Left ventricle myocardium inferior (tissue), 1 donor: ENCODE results near the gene SEC61B. TPM values are rescaled to one million over a fixed set of nuclear protein-coding genes. Genes with fewer than 3 reads are reported as not detected.
A peak's percentile ranks its signal among the peaks of the same experiment; 100 is the strongest.

ENCODE experiments used
- DNase-seq: peaks from one replicate; pipeline ENCODE4 v3.0.0-alpha.2; 2020
- H3K27ac ChIP-seq: fragments of 200-600 bp; replicated peaks from 2 replicates; pipeline ENCODE4 v1.8.0; 2021
- H3K27me3 ChIP-seq: fragments of 200-600 bp; 2 replicates; pipeline ENCODE4 v1.8.0; 2021; ENCODE audit warnings: low read depth
- H3K36me3 ChIP-seq: fragments of 200-600 bp; 2 replicates; pipeline ENCODE4 v1.8.0; 2021
- H3K4me1 ChIP-seq: fragments of 200-600 bp; 2 replicates; pipeline ENCODE4 v1.8.0; 2021
- H3K4me3 ChIP-seq: fragments of 200-600 bp; 2 replicates; pipeline ENCODE4 v1.8.0; 2021; ENCODE audit warnings: mild to moderate bottlenecking, moderate library complexity
- H3K9me3 ChIP-seq: fragments of 200-600 bp; replicated peaks from 2 replicates; pipeline ENCODE4 v1.8.0; 2021
- CTCF ChIP-seq: fragments of 200-600 bp; IDR thresholded peaks from 2 replicates; pipeline ENCODE4 v1.8.0; 2021; ENCODE audit warnings: antibody characterized with exemption, mild to moderate bottlenecking, borderline replicate concordance
- intact Hi-C: fragments of 100-400 bp; cut with micrococcal nuclease; formaldehyde crosslinking; loops from one replicate; pipeline ENCODE4 v1.11.0; 2022
- long read RNA-seq: library from polyadenylated mRNA; unstranded; transcript quantifications from one replicate; pipeline ENCODE4 v2.0.0, GENCODE V29; 2021
- total RNA-seq: library from RNA; stranded (reverse); fragmentation: NEBNext Ultra II Directional; extraction: Animal tissue kit (Norgen Biotek cat#: 25700); gene quantifications from one replicate; pipeline ENCODE4 v1.2.1, GENCODE V29; 2021
- donor health status: DM: no; HTN: yes; CAD: no; lungs with severe emphysema.

Gene SEC61B
- 39.8 TPM for total RNA-seq
- long read RNA-seq, transcript SEC61B-201 (4 exons, 545 nt) = major isoform, 26 of 27 reads
- long read RNA-seq, partial matches to known transcripts = 1 of 27 reads
- long read RNA-seq, other reads (novel, unspliced or antisense) = 0 of 27 reads

DNA sequence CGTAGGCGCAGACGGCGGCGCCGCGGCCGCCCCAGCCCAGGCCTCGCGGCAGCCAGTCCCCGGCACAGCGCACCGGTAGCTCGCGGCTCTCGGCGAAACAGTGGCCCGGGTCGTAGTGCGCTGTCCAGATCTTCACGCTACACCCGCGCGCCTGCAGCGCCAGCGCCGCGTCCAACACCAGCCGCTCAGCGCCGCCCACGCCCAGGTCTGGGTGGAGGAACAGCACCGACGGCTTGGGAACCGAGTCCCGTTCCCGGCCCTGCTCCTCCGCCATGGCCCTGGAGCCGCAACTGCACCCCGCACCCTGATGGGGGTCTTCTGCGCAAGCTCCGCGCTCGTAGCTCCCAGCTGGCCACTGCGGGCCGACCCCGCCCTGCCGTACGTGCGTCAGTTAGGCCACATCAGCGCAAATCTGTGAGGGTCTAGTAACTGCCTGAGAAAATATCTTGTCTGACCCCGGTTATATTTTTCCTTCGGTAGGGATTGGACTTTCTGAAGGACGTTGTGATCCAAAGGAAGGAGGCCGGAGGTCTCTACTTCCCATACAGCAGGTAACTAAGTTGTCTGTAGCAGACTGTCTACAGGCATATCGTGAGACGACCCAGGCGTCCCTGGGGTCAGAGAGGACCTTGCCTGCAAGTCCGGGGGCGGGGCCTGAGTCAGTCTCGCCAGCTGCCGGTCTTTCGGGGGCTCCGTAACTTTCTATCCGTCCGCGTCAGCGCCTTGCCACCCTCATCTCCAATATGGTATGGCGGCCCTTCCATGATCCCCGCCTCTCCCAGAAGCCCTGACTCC is at the start of gene SEC61B, which contains the start of gene ALG2:
SEC61B (plus strand) TSS at position 662 of the 795 bp plus-strand sequence; CDS start at position 744, 82 bp downstream.
ALG2 (minus strand) TSS at position 322 of the 795 bp plus-strand sequence; CDS start at position 274, 48 bp downstream.
- Histone ChIP-seq H3K4me1 (peaks cover 96% of the 10 kb centered on the region), H3K27ac (peak within 1 kb of the TSS; percentile 97), H3K36me3 (peaks cover 25% of the 10 kb centered on the region), H3K4me3 (peak within 1 kb of the TSS; percentile 89), H3K27me3 (no peaks in the 10 kb centered on the region), H3K9me3 (no peaks in the 10 kb centered on the region)
- intact Hi-C loops = no loop called here
- peak; percentile 33 for TF ChIP-seq CTCF
- peak; percentile 95 for DNase-seq

DNA sequence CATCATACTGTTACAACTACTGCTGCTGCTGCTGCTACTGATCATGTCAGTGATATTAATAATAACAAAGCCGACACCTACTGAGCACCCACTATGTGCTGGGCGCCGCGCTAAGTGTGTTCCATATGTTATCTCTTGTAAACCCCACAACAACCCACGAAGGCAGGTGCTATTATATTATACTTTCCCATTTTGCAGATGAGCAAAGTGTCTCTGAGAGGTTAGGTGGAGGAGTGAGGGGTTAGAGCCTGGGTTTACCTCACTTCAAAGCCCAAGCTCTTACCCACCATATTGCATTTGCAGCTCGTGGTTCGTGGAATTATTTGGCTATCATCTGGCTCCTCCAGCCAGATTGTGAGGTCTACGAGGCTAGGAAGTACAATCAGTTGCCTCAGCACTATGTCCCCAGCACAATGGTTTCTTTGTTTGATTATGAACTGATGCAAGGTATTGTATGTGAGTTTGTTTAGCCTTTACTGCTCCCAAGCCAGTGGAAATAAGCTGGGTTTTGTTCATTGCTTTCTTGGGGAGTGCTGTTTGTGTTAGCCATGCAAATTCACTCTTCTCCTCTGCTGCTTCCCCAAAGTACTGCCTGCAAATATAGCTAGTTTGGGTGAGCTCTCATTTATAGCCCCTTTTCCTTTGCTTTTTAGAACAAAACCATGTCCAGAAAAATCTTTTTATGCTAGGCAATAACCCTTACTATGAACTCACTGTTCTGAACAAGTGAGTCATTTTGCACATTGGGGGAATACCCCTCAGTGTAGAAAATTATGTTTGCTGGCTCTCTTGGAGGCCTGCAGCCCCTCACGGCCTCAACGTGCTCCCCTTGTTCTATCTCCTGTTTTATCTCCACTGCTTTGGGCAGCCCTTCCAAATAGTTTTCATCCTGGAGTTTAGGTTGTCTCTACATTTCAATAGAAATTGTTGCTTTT is 48.2 kb upstream of the SEC61B start:
- no peak for DNase-seq
- H3K27me3 ChIP-seq = peaks cover 26% of the 10 kb centered on the region
- no peaks in the 10 kb centered on the region for H3K36me3 ChIP-seq
- no peaks in the 10 kb centered on the region for H3K4me1 ChIP-seq
- no peak overlapping the region for H3K27ac ChIP-seq
- no peak for TF ChIP-seq CTCF
- no peaks in the 10 kb centered on the region for H3K9me3 ChIP-seq
- intact Hi-C loops = no loop called here
- no peak overlapping the region for H3K4me3 ChIP-seq

DNA sequence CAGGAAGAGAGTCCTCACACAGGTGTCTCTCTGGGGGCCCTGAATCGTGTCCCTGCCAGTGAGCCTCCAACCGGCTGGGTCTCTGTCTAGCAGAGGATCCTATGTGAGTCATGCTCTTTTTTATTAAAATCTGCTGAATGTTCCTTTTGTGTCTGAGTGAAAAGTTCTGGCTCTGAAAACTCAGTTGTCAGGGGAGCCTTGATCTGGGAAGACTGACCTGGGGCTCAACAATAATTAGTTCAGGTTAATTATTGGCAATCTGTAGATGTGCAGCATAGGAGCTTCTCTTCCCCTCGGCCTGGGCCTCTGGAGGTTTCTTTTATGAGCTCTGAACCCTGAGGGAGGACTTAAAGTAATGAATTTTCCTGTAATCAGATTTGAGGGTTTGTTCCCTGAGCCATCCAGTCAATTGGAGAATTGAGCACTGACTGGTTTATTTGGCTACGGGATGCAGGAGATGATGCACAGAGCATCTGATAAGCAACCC is 45.5 kb upstream of the SEC61B start:
- Histone ChIP-seq H3K4me1 (no peaks in the 10 kb centered on the region), H3K4me3 (no peak overlapping the region), H3K36me3 (no peaks in the 10 kb centered on the region), H3K9me3 (no peaks in the 10 kb centered on the region), H3K27me3 (peaks cover 3% of the 10 kb centered on the region), H3K27ac (no peak overlapping the region)
- DNase-seq = no peak
- intact Hi-C loops = no loop called here
- no peak for TF ChIP-seq CTCF

DNA sequence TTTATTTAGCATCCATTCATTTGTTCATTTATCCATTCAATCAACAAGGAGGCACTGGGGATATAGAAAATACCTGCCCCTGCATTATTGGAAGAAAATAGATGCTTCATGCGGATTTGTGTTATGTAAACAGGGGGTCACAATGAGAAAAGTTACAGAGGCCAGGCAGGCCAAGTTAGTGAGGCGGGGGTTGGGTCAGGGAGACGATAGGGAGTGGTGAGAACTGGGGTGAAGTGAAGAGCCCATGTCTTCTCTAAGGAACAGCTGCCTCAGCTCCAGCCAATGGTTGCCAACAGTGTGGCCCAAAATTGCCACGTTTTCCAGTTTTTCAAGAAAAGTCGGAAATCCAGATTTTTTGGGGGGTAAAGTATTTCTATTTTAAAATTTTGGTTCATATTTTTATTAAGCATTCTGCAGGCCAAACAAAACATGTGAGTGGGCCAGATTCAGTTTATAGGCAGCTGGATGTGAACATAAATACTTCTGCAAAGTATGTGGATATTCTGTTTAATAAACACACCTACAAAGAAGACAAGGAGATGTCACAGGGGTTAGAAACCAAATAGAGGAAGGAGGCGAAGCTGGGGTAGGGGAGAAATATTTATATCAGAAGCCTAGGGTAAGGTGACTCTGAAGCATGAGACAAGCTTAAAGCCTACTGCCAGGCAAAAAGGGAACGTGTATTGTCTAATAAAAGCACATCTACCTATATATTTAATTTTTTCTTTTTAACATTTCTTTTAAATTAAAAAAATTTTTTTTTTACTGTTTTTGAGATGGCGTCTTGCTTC is 44.3 kb upstream of the SEC61B start:
- Histone ChIP-seq H3K4me3 (no peak overlapping the region), H3K27ac (no peak overlapping the region), H3K27me3 (peaks cover 1% of the 10 kb centered on the region), H3K4me1 (no peaks in the 10 kb centered on the region), H3K36me3 (no peaks in the 10 kb centered on the region), H3K9me3 (no peaks in the 10 kb centered on the region)
- no peak for DNase-seq
- intact Hi-C loops = no loop called here
- no peak for TF ChIP-seq CTCF
